ENCODE results near the gene SFTPD. TPM values are rescaled to one million over a fixed set of nuclear protein-coding genes. Genes with fewer than 3 reads are reported as not detected.
"Not testable (repeated sequence)": the region's sequence is repeated elsewhere in the genome, so short reads cannot be mapped to it uniquely, and the experiment has no call there.

SFTPD gene
- total RNA-seq = 0.36 TPM in 1 of 2 replicates, not detected in the other

DNA sequence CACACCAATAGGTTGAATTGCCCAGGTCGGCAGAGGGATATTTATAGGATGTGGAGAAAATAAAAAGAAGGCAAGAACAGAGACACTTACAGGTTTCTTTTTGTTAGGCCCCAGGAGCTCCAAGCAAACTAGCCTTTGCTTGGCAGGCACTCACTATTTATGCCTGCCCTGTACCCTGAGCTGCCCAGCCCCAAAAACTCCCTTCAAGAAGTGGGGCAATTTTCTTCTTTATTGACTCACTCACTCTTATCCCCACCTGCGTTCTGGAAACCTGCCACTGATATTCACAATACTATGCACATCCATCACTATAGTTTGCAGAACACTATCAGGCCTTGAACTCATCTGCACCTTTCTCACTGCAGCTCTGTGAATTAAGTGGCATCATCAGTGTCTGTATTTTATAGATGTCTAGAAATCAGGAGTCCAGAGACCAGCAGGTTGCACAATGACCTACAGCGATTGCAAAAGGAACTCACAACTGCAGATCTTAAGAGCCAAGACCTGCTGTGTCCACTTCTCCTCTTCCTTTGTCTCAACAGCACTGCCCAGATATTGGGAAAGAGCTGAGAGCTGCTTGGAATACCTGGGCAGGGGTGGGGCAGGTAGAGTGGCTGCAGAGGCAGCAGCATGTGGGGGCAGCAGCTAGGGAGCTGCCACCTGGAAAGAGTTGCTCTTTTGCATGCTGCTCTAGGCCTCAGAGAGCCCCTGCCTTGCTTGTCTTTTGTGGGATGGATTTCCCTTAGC lies at the start of gene SFTPD:
SFTPD (minus strand) TSS at position 130 of the 747 bp plus-strand sequence. CDS start 2,446 bp downstream, outside the sequence.
- Histone ChIP-seq H3K36me3 (ENCODE audit: insufficient read depth, low read length) (no peaks in the 10 kb centered on the region), H3K4me3 (ENCODE audit: insufficient read depth, low read length) (no peak within 1 kb of the TSS), H3K9me3 (ENCODE audit: low read depth, low read length) (peaks cover 4% of the 10 kb centered on the region), H3K4me2 (ENCODE audit: insufficient read depth, low read length) (no peak within 1 kb of the TSS), H4K20me1 (ENCODE audit: insufficient read depth, low read length) (no peaks in the 10 kb centered on the region), H3K4me1 (ENCODE audit: insufficient read depth, low read length) (no peaks in the 10 kb centered on the region), H3K27ac (ENCODE audit: low read depth, low read length) (no peak within 1 kb of the TSS), H3K79me2 (ENCODE audit: insufficient read depth, low read length) (no peaks in the 10 kb centered on the region), H3K27me3 (ENCODE audit: insufficient read depth, low read length) (peaks cover 18% of the 10 kb centered on the region), H2AFZ (ENCODE audit: low read length) (no peak within 1 kb of the TSS)
- TF ChIP-seq, protein P1, sequence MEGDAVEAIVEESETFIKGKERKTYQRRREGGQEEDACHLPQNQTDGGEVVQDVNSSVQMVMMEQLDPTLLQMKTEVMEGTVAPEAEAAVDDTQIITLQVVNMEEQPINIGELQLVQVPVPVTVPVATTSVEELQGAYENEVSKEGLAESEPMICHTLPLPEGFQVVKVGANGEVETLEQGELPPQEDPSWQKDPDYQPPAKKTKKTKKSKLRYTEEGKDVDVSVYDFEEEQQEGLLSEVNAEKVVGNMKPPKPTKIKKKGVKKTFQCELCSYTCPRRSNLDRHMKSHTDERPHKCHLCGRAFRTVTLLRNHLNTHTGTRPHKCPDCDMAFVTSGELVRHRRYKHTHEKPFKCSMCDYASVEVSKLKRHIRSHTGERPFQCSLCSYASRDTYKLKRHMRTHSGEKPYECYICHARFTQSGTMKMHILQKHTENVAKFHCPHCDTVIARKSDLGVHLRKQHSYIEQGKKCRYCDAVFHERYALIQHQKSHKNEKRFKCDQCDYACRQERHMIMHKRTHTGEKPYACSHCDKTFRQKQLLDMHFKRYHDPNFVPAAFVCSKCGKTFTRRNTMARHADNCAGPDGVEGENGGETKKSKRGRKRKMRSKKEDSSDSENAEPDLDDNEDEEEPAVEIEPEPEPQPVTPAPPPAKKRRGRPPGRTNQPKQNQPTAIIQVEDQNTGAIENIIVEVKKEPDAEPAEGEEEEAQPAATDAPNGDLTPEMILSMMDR (IDR thresholded peaks at IDR 0.05; ENCODE audit: extremely low read depth, low read depth, low read length) = no peak
- DNase-seq (ENCODE audit: insufficient read length, low spot score, missing footprints) = no peak

DNA sequence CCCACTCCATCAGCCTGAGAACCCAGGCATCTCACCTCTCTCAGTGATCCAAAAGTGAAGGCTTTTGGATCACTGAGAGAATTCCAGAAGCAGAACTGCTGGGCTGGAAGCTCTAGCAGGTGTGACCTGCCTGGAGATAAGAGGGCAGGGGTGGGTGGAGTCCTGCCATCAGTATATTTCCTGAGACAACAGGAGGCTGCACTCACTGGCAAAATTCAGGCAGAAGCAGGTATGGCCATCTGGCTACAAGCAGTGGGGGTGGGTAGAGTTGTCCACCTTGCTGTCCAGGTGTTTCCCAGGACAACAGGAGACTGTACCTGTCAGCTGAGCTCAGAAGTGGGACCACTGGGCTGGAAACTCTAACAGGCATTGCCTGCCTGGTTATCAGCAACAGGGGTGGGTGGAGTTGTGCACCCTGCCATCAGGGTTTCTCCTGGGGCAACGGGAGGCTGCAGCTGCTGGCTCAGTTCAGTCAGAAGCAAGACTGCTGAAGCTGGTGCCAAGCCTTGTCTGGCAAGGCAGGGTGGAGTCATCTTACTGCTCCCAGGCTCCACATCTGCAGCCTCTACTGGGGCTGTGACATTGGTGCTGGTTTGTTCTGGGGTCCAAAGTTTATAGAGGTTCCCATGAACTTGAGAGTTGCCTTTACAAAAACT lies 47.2 kb upstream of the SFTPD start:
- H3K4me2 ChIP-seq (ENCODE audit: insufficient read depth, low read length) = no peak overlapping the region
- no peak overlapping the region for H2AFZ ChIP-seq (ENCODE audit: low read length)
- no peak overlapping the region for H3K4me3 ChIP-seq (ENCODE audit: insufficient read depth, low read length)
- no peaks in the 10 kb centered on the region for H4K20me1 ChIP-seq (ENCODE audit: insufficient read depth, low read length)
- no peak overlapping the region for H3K27ac ChIP-seq (ENCODE audit: low read depth, low read length)
- TF ChIP-seq, protein P1 (IDR thresholded peaks at IDR 0.05; ENCODE audit: extremely low read depth, low read depth, low read length) = no peak
- no peaks in the 10 kb centered on the region for H3K36me3 ChIP-seq (ENCODE audit: insufficient read depth, low read length)
- H3K4me1 ChIP-seq (ENCODE audit: insufficient read depth, low read length) = no peaks in the 10 kb centered on the region
- H3K27me3 ChIP-seq (ENCODE audit: insufficient read depth, low read length) = peaks cover 6% of the 10 kb centered on the region
- DNase-seq (ENCODE audit: insufficient read length, low spot score, missing footprints) = no peak
- H3K9me3 ChIP-seq (ENCODE audit: low read depth, low read length) = no peaks in the 10 kb centered on the region
- no peaks in the 10 kb centered on the region for H3K79me2 ChIP-seq (ENCODE audit: insufficient read depth, low read length)

DNA sequence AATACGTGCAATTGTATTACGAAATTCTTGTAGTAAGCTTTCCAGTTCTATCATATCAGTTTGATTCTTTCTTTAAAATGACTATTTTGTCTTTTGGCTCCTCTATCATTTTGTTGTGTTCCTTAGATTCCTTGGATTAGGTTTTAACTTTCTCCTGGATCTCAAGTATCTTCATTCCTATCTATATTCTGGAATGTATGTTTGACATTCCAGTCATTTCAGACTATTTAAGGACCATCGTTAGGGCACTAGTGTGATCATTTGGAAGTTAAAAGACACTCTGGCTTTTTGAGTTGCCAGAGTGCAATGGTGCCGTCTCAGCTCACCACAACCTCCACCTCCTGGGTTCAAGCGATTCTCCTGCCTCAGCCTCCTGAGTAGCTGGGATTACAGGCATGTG lies 45.7 kb upstream of the SFTPD start:
- H3K4me1 ChIP-seq (ENCODE audit: insufficient read depth, low read length) = no peaks in the 10 kb centered on the region
- H3K27me3 ChIP-seq (ENCODE audit: insufficient read depth, low read length) = peaks cover 6% of the 10 kb centered on the region
- H3K4me2 ChIP-seq (ENCODE audit: insufficient read depth, low read length) = no peak overlapping the region
- H3K9me3 ChIP-seq (ENCODE audit: low read depth, low read length) = no peaks in the 10 kb centered on the region
- H3K36me3 ChIP-seq (ENCODE audit: insufficient read depth, low read length) = no peaks in the 10 kb centered on the region
- no peaks in the 10 kb centered on the region for H4K20me1 ChIP-seq (ENCODE audit: insufficient read depth, low read length)
- H2AFZ ChIP-seq (ENCODE audit: low read length) = no peak overlapping the region
- H3K4me3 ChIP-seq (ENCODE audit: insufficient read depth, low read length) = no peak overlapping the region
- no peak for DNase-seq (ENCODE audit: insufficient read length, low spot score, missing footprints)
- H3K27ac ChIP-seq (ENCODE audit: low read depth, low read length) = no peak overlapping the region
- TF ChIP-seq, protein P1 (IDR thresholded peaks at IDR 0.05; ENCODE audit: extremely low read depth, low read depth, low read length) = no peak
- H3K79me2 ChIP-seq (ENCODE audit: insufficient read depth, low read length) = no peaks in the 10 kb centered on the region

DNA sequence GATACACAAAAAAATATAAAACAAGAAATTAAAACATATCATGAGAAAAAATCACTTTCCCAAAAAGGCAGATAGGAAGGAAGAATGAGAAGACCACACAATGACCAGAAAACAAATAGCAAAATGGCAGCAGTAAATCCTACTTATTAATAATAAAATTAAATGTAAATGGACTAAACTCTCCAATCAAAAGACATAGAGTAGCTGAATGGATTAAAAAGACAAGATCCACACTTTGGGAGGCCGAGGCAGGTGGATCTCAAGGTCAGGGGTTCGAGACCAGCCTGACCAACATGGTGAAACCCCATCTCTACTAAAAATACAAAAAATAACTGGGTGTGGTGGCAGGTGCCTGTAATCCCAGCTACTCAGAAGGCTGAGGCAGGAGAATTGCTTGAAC lies 39.3 kb upstream of the SFTPD start:
- H3K27me3 ChIP-seq (ENCODE audit: insufficient read depth, low read length) = peaks cover 12% of the 10 kb centered on the region
- DNase-seq (ENCODE audit: insufficient read length, low spot score, missing footprints); H3K9me3 ChIP-seq (ENCODE audit: low read depth, low read length); H3K4me3 ChIP-seq (ENCODE audit: insufficient read depth, low read length); H3K4me1 ChIP-seq (ENCODE audit: insufficient read depth, low read length); H4K20me1 ChIP-seq (ENCODE audit: insufficient read depth, low read length); H3K79me2 ChIP-seq (ENCODE audit: insufficient read depth, low read length); H3K36me3 ChIP-seq (ENCODE audit: insufficient read depth, low read length); H3K27ac ChIP-seq (ENCODE audit: low read depth, low read length); H2AFZ ChIP-seq (ENCODE audit: low read length); H3K4me2 ChIP-seq (ENCODE audit: insufficient read depth, low read length): not testable (repeated sequence)

DNA sequence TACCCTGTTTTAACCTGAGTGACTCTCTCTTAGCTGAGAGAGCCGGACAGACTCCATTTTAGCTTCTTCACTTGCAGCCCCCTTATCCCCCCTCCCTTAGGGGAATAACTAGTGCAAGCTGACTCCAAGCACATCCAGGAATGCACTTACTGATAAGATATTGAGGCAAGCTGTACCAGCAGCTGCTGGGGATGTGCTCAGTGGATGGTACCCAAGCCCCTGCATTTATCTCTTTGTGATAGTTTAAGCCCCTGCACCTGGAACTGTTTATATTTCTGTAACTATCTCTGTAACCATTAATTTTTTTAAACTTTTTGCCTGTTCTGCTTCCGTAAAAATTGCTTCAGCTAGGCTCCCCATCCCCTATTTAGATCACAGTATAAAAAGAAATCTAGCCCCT lies 37.8 kb upstream of the SFTPD start:
- H3K27me3 ChIP-seq (ENCODE audit: insufficient read depth, low read length) = peaks cover 19% of the 10 kb centered on the region
- not testable (repeated sequence) for H2AFZ ChIP-seq (ENCODE audit: low read length); H3K27ac ChIP-seq (ENCODE audit: low read depth, low read length); H3K36me3 ChIP-seq (ENCODE audit: insufficient read depth, low read length); H3K4me1 ChIP-seq (ENCODE audit: insufficient read depth, low read length); H3K9me3 ChIP-seq (ENCODE audit: low read depth, low read length); H3K4me2 ChIP-seq (ENCODE audit: insufficient read depth, low read length); H3K79me2 ChIP-seq (ENCODE audit: insufficient read depth, low read length); DNase-seq (ENCODE audit: insufficient read length, low spot score, missing footprints); H3K4me3 ChIP-seq (ENCODE audit: insufficient read depth, low read length); H4K20me1 ChIP-seq (ENCODE audit: insufficient read depth, low read length)
